PC-9 (cell line): Measurements from ENCODE around the gene FCHO1.

ENCODE experiments used
- CTCF ChIP-seq: fragments of 200-600 bp; sonication (generic); conservative IDR thresholded peaks from 2 replicates; pipeline ENCODE4 v1.6.1; 2017; ENCODE audit warnings: mixed run types, antibody characterized with exemption, mild to moderate bottlenecking, moderate library complexity
- EZH2 ChIP-seq: fragments of 200-600 bp; sonication (generic); IDR thresholded peaks from 2 replicates; pipeline ENCODE4 v1.8.0; 2017; ENCODE audit warnings: antibody characterized with exemption, low read depth

GRCh38 chr19:17741456-17741855 lies 9.8 kb upstream of the FCHO1 start:
- TF ChIP-seq CTCF (no peak), EZH2 (no peak)
